Esophagus muscularis mucosa (tissue), 4 donors: ENCODE results near the gene ZNF280B. TPM values are rescaled to one million over a fixed set of nuclear protein-coding genes. Genes with fewer than 3 reads are reported as not detected.
"Not testable (repeated sequence)": the region's sequence is repeated elsewhere in the genome, so short reads cannot be mapped to it uniquely, and the experiment has no call there.

Experiments
- DNase-seq: peaks from one replicate; pipeline ENCODE4 v3.0.0-alpha.2; 2017; ENCODE audit errors: extremely low spot score
- H3K27ac ChIP-seq, 4 donors: fragments of 200-600 bp; sonication (generic); replicated peaks in 1 of 4; 1 replicate in 3 of 4; 2 replicates in 1 of 4; pipeline ENCODE4 v1.5.1; 2016 to 2019; ENCODE audit warnings: mild to moderate bottlenecking in 1 of 4
- H3K27me3 ChIP-seq, 4 donors: fragments of 200-600 bp; sonication (generic); one replicate each; pipeline versions ENCODE4 v1.5.1 to v1.6.0; 2016 to 2019
- H3K36me3 ChIP-seq, 4 donors: fragments of 200-600 bp; sonication (generic); one replicate each; pipeline ENCODE4 v1.5.1; 2016 to 2019
- H3K4me1 ChIP-seq, 4 donors: fragments of 200-600 bp; sonication (generic); one replicate each; pipeline ENCODE4 v1.5.1; 2016 to 2019
- H3K4me3 ChIP-seq, 4 donors: fragments of 200-600 bp; sonication (generic); 1 replicate in 2 of 4; 2 replicates in 2 of 4; pipeline ENCODE4 v1.5.1; 2016 to 2019; ENCODE audit warnings: mild to moderate bottlenecking in 4 of 4, moderate library complexity in 1 of 4
- H3K9me3 ChIP-seq, 4 donors: fragments of 200-600 bp; sonication (generic); 1 replicate in 3 of 4; 2 replicates in 1 of 4; pipeline ENCODE4 v1.5.1; 2016 to 2019
- EP300 ChIP-seq: sonication (generic); formaldehyde crosslinking; IDR thresholded peaks from one replicate; pipeline ENCODE4 v1.6.1; 2017; ENCODE audit warnings: antibody characterized with exemption
- POLR2A ChIP-seq: fragments of 450-650 bp; IDR thresholded peaks from one replicate; pipeline ENCODE4 v1.6.1; 2017; ENCODE audit warnings: antibody characterized with exemption, moderate library complexity, mild to moderate bottlenecking, low read depth
- POLR2AphosphoS5 ChIP-seq, 2 donors: sonication (generic); formaldehyde crosslinking; IDR thresholded peaks; one replicate each; pipeline ENCODE4 v1.6.1; 2017; ENCODE audit warnings: antibody characterized with exemption in 2 of 2
- WGBS: methylation state at CpG from one replicate; pipeline ENCODE4 v1.1.5; 2018; 5-methylcytosine and 5-hydroxymethylcytosine counted together
- intact Hi-C: fragments of 100-400 bp; cut with DNase I; formaldehyde crosslinking; loops from one replicate; pipeline ENCODE4 v1.15.1; 2023
- total RNA-seq, 4 donors: library from RNA; depleted of rRNA; stranded (reverse); fragments of >200 nt; gene quantifications; one replicate each; pipeline versions ENCODE4 v1.1.0 to v1.2.1, GENCODE V29; 2016
- TF ChIP-seq, protein P1 (sequence below), 3 experiments: fragments of 200-600 bp in 2 of 3; fragments of 450-650 bp in 1 of 3; sonication (generic) in 2 of 3; IDR thresholded peaks; one replicate each; pipeline ENCODE4 v1.5.1; 2017 to 2019; ENCODE audit warnings: antibody characterized with exemption in 3 of 3, mild to moderate bottlenecking in 2 of 3, moderate library complexity in 1 of 3

The ZNF280B gene
- total RNA-seq, 4 donors from 2014 or later = 0.33 to 0.71 (median 0.55) TPM

GRCh38 chr22:22512951-22513350 is 4.4 kb upstream of the ZNF280B start:
- no peak overlapping the region for H3K4me3 ChIP-seq
- no peak overlapping the region for H3K27ac ChIP-seq
- intact Hi-C loops = no loop called here
- peaks cover 0 to 14% (median 12%) of the 10 kb centered on the region in 4 donors for H3K9me3 ChIP-seq
- H3K4me1 ChIP-seq = peaks cover 3 to 11% (median 7%) of the 10 kb centered on the region in 4 donors
- H3K27me3 ChIP-seq = peaks cover 0 to 50% (median 0%) of the 10 kb centered on the region in 4 donors
- no peaks in the 10 kb centered on the region for H3K36me3 ChIP-seq
- TF ChIP-seq EP300 (no peak), POLR2AphosphoS5 (IDR thresholded peaks at IDR 0.05) (no peak), POLR2A (no peak)
- TF ChIP-seq, protein P1, sequence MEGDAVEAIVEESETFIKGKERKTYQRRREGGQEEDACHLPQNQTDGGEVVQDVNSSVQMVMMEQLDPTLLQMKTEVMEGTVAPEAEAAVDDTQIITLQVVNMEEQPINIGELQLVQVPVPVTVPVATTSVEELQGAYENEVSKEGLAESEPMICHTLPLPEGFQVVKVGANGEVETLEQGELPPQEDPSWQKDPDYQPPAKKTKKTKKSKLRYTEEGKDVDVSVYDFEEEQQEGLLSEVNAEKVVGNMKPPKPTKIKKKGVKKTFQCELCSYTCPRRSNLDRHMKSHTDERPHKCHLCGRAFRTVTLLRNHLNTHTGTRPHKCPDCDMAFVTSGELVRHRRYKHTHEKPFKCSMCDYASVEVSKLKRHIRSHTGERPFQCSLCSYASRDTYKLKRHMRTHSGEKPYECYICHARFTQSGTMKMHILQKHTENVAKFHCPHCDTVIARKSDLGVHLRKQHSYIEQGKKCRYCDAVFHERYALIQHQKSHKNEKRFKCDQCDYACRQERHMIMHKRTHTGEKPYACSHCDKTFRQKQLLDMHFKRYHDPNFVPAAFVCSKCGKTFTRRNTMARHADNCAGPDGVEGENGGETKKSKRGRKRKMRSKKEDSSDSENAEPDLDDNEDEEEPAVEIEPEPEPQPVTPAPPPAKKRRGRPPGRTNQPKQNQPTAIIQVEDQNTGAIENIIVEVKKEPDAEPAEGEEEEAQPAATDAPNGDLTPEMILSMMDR (IDR thresholded peaks at IDR 0.05) = no peak
- 62% methylated on average over 5 of the region's 5 CpGs for WGBS
- DNase-seq = no peak

- H3K4me3 ChIP-seq, H3K36me3 ChIP-seq, DNase-seq, H3K27ac ChIP-seq, intact Hi-C loops: not testable (repeated sequence)
- WGBS = 95% methylated on average over 7 of the region's 7 CpGs
- Histone ChIP-seq H3K4me1 (peaks cover 5 to 17% (median 10%) of the 10 kb centered on the region in 4 donors), H3K9me3 (peaks cover 0 to 14% (median 12%) of the 10 kb centered on the region in 4 donors), H3K27me3 (peaks cover 0 to 36% (median 0%) of the 10 kb centered on the region in 4 donors)
Observed at GRCh38 chr22:22510833-22511232, 2.3 kb upstream of the ZNF280B start.

DNA sequence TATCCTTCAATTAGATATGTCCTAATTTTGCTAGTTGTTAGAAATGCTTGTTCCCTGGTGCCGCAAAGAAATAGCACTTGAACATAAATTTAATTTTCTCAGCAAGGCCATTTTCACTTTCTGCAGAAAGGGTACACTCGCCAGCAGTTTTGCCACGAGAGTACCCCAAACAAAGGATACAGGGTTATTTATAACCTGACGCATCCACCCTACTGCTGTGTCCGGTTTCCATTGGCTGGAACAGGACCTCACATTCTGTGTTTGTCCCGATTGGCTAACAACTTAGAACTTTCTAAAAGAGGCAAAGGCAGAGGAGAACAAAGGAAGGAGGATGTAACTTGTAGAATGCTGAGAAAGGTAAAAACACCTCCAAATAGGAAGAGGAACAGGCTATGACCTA is 1.4 kb upstream of the ZNF280B start:
- H3K27ac ChIP-seq, H3K4me3 ChIP-seq, DNase-seq, intact Hi-C loops, H3K36me3 ChIP-seq: not testable (repeated sequence)
- Histone ChIP-seq H3K27me3 (peaks cover 0 to 35% (median 0%) of the 10 kb centered on the region in 4 donors), H3K4me1 (peaks cover 5 to 17% (median 10%) of the 10 kb centered on the region in 4 donors), H3K9me3 (peaks cover 0 to 14% (median 12%) of the 10 kb centered on the region in 4 donors)
- 94% methylated on average over 6 of the region's 6 CpGs for WGBS

GRCh38 chr22:22507743-22508273 is 734 bp downstream of the ZNF280B start:
- Histone ChIP-seq H3K9me3 (peaks cover 0 to 14% (median 12%) of the 10 kb centered on the region in 4 donors), H3K27ac (no peak overlapping the region), H3K27me3 (peaks cover 0 to 19% (median 0%) of the 10 kb centered on the region in 4 donors), H3K4me3 (peak overlapping the region; percentile 53 to 65 (median 54)), H3K4me1 (peaks cover 5 to 17% (median 10%) of the 10 kb centered on the region in 4 donors), H3K36me3 (no peaks in the 10 kb centered on the region)
- TF ChIP-seq, protein P1 (IDR thresholded peaks at IDR 0.05) = no peak
- TF ChIP-seq EP300 (no peak), POLR2A (no peak), POLR2AphosphoS5 (IDR thresholded peaks at IDR 0.05) (no peak)
- intact Hi-C loops = no loop called here
- no peak for DNase-seq
- 36% methylated on average over 13 of the region's 13 CpGs for WGBS

GRCh38 chr22:22506736-22507135 is 1.8 kb downstream of the ZNF280B start:
- Histone ChIP-seq H3K4me3 (no peak overlapping the region), H3K9me3 (peaks cover 0 to 14% (median 12%) of the 10 kb centered on the region in 4 donors), H3K27me3 (peaks cover 0 to 12% (median 0%) of the 10 kb centered on the region in 4 donors), H3K36me3 (no peaks in the 10 kb centered on the region), H3K4me1 (peaks cover 5 to 17% (median 10%) of the 10 kb centered on the region in 4 donors), H3K27ac (no peak overlapping the region)
- DNase-seq = no peak
- WGBS = 100% methylated on average over 1 of the region's 1 CpG
- TF ChIP-seq, protein P1 (IDR thresholded peaks at IDR 0.05) = no peak
- TF ChIP-seq POLR2AphosphoS5 (IDR thresholded peaks at IDR 0.05) = no peak
- TF ChIP-seq EP300 = no peak
- no peak for TF ChIP-seq POLR2A
- intact Hi-C loops = no loop called here

- Histone ChIP-seq H3K4me1 (no peaks in the 10 kb centered on the region), H3K27me3 (no peaks in the 10 kb centered on the region), H3K9me3 (no peaks in the 10 kb centered on the region), H3K27ac (no peak overlapping the region), H3K4me3 (no peak overlapping the region), H3K36me3 (peaks cover 0 to 2% (median 0%) of the 10 kb centered on the region in 4 donors)
- WGBS = 75% methylated on average over 2 of the region's 2 CpGs
- no peak for DNase-seq
- intact Hi-C loops = no loop called here
- TF ChIP-seq, protein P1 (IDR thresholded peaks at IDR 0.05) = no peak
- TF ChIP-seq EP300 (no peak), POLR2AphosphoS5 (IDR thresholded peaks at IDR 0.05) (no peak), POLR2A (no peak)
Observed at GRCh38 chr22:22498267-22498666, 10.3 kb downstream of the ZNF280B start.

GRCh38 chr22:22491589-22491988 is 17.0 kb downstream of the ZNF280B start:
- WGBS = 94% methylated on average over 3 of the region's 3 CpGs
- H3K36me3 ChIP-seq, H3K9me3 ChIP-seq, H3K27ac ChIP-seq, H3K4me3 ChIP-seq, H3K4me1 ChIP-seq, DNase-seq, intact Hi-C loops, H3K27me3 ChIP-seq: not testable (repeated sequence)
